Uterus (tissue), 2 donors: Measurements from ENCODE around the gene SULT2A1.

ENCODE experiments used
- POLR2A ChIP-seq, 2 donors: fragments of 450-650 bp; IDR thresholded peaks; one replicate each; pipeline ENCODE4 v1.6.1; 2016; ENCODE audit warnings: antibody characterized with exemption in 2 of 2, mild to moderate bottlenecking in 1 of 2, moderate library complexity in 1 of 2
- TF ChIP-seq, protein P1 (sequence below), 4 experiments: fragments of 200-600 bp in 2 of 4; fragments of 450-650 bp in 2 of 4; sonication (generic) in 2 of 4; IDR thresholded peaks; one replicate each; pipeline ENCODE4 v1.5.1; 2016 to 2019; ENCODE audit warnings: antibody characterized with exemption in 4 of 4, mild to moderate bottlenecking in 2 of 4, moderate library complexity in 1 of 4

DNA sequence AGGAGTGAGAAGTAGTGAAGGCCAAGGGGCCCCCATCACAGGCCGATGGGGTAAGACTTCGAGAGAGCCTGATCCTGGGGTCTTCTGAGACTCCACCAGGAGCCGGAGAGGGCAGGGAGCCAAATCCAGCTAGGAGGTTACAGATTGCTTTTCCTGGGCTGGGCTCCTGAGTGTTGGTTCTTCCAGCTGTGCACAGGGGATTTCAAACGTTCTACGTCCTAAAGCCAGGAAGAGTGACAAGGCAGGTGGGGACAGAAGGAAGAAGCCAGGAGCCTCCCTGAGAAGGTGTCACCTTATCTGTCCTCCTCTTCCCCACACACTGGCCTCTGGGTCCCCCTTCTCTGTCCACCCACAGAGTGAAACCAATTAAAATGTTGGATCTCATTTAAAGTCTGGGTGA is 43.2 kb downstream of the SULT2A1 start:
- TF ChIP-seq, protein P1, sequence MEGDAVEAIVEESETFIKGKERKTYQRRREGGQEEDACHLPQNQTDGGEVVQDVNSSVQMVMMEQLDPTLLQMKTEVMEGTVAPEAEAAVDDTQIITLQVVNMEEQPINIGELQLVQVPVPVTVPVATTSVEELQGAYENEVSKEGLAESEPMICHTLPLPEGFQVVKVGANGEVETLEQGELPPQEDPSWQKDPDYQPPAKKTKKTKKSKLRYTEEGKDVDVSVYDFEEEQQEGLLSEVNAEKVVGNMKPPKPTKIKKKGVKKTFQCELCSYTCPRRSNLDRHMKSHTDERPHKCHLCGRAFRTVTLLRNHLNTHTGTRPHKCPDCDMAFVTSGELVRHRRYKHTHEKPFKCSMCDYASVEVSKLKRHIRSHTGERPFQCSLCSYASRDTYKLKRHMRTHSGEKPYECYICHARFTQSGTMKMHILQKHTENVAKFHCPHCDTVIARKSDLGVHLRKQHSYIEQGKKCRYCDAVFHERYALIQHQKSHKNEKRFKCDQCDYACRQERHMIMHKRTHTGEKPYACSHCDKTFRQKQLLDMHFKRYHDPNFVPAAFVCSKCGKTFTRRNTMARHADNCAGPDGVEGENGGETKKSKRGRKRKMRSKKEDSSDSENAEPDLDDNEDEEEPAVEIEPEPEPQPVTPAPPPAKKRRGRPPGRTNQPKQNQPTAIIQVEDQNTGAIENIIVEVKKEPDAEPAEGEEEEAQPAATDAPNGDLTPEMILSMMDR (IDR thresholded peaks at IDR 0.05): no peak
- no peak for TF ChIP-seq POLR2A (IDR thresholded peaks at IDR 0.05)
